ENCODE data around the gene SLC35F1.

DNA sequence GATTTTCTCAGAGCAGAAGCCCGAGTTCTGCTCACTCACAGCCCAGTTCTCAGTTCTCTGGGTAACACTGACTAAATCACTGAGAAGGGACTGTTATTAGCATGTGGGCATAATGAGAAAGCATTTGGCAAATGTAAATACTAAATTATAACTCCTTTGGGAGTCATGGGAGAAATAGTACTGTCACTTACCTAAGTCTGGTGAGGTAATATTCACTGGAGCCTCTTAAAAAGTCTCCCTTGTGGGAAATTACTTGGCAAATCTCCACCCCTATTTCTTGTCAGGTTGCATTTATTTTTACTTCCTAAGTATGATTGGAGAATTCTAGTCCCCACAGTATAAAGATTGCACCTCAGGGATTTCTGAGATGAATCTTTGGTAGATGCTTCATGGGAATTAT lies 254.3 kb downstream of the SLC35F1 start:
- TF ChIP-seq POLR2A (IDR thresholded peaks at IDR 0.05), result no peak
- TF ChIP-seq, protein P1, sequence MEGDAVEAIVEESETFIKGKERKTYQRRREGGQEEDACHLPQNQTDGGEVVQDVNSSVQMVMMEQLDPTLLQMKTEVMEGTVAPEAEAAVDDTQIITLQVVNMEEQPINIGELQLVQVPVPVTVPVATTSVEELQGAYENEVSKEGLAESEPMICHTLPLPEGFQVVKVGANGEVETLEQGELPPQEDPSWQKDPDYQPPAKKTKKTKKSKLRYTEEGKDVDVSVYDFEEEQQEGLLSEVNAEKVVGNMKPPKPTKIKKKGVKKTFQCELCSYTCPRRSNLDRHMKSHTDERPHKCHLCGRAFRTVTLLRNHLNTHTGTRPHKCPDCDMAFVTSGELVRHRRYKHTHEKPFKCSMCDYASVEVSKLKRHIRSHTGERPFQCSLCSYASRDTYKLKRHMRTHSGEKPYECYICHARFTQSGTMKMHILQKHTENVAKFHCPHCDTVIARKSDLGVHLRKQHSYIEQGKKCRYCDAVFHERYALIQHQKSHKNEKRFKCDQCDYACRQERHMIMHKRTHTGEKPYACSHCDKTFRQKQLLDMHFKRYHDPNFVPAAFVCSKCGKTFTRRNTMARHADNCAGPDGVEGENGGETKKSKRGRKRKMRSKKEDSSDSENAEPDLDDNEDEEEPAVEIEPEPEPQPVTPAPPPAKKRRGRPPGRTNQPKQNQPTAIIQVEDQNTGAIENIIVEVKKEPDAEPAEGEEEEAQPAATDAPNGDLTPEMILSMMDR (IDR thresholded peaks at IDR 0.05), result no peak

Measured in prostate gland (tissue), 2 donors.